ENCODE measurements around the gene SPOCK2. TPM values are rescaled to one million over a fixed set of nuclear protein-coding genes. Genes with fewer than 3 reads are reported as not detected.

SPOCK2 gene
- total and polyA plus RNA-seq, 2 of the 13 experiments (the other 11 are each of a cell fraction or from before 2014, with no cell fraction given) = 8.6 to 30.6 TPM

- TF ChIP-seq ZFP41 (CRISPR knock-in tag; IDR thresholded peaks at IDR 0.05; ENCODE audit: borderline replicate concordance) (no peak), NFYC (CRISPR knock-in tag; IDR thresholded peaks at IDR 0.05) (no peak), HDAC1 (CRISPR knock-in tag; IDR thresholded peaks at IDR 0.05) (peak; percentile 62), ZKSCAN8 (CRISPR knock-in tag; IDR thresholded peaks at IDR 0.05; ENCODE audit: borderline replicate concordance) (peak; percentile 84; the same call in 1 of the 2 replicates), ZNF75D (CRISPR knock-in tag; IDR thresholded peaks at IDR 0.05; ENCODE audit: borderline replicate concordance) (no peak), ZNF609 (CRISPR knock-in tag; IDR thresholded peaks at IDR 0.05; ENCODE audit: borderline replicate concordance) (peak; percentile 98), ZFP91 (CRISPR knock-in tag; IDR thresholded peaks at IDR 0.05; ENCODE audit: borderline replicate concordance) (no peak; the same call in 1 of the 2 replicates), MTF1 (CRISPR knock-in tag; IDR thresholded peaks at IDR 0.05) (no peak), FOXO4 (CRISPR knock-in tag; conservative IDR thresholded peaks at IDR 0.05) (no peak), ARNT (IDR thresholded peaks at IDR 0.05) (no peak), ARID4A (CRISPR knock-in tag; IDR thresholded peaks at IDR 0.05; ENCODE audit: borderline replicate concordance) (peak; percentile 74; the same call in 1 of the 2 replicates), HOXD1 (CRISPR knock-in tag; IDR thresholded peaks at IDR 0.05) (peak; percentile 75; the same call in 1 of the 2 replicates), SMAD1 (CRISPR knock-in tag; IDR thresholded peaks at IDR 0.05; ENCODE audit: borderline replicate concordance, low read depth) (no peak), ZNF577 (CRISPR knock-in tag; IDR thresholded peaks at IDR 0.05; ENCODE audit: borderline replicate concordance, low read depth) (no peak), ZNF180 (CRISPR knock-in tag; IDR thresholded peaks at IDR 0.05; ENCODE audit: borderline replicate concordance, low read depth) (no peak), XRCC5 (optimal IDR thresholded peaks at IDR 0.05; ENCODE audit: low read length) (no peak), ZNF343 (CRISPR knock-in tag; IDR thresholded peaks at IDR 0.05) (no peak), HMG20B (CRISPR knock-in tag; conservative IDR thresholded peaks at IDR 0.05) (peak; percentile 79; the same call in 1 of the 2 replicates)
These were observed 10.0 kb upstream of the SPOCK2 start (continued) for GRCh38 chr10:72098301-72098835.

Measured in HepG2 (cell line).